ENCODE measurements around the gene TMEM100.

Gene TMEM100

DNA sequence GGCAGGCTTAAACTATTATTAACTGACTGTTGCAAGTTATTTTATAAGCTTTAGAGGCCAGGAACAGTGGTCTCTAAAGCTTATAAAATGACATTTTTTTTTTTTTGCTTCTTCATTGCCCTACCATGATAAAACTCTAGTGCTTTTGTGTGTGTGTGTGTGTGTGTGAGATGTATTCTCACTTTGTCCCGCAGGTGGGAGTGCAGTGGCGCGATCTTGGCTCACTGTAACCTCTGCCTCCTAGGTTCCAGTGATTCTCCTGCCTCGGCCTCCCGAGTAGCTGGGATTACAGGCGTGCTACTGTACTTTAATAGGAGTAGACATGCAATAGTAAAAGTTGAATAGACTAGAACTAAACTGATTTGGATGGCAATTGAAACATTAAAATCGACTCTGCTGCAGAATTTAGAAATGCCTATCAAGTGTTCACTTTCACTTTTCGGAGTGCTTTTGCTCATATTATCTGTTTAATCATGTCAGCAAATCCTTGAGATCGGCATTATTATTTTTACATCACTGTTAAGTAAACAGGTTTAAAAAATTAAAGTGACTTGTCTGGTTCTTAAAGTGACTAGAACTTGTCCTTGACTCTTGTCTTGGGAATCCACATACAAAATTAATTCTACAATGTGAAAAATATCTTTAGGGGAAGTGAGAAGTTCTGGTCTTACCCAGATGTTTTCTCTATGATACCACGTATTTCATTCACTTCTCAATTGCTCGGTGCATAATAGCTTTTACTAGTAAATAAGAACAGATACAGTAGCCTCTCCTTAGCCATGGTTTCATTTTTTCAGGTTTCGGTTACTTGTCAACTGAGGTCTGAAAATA is 19.8 kb upstream of the TMEM100 start:
- no peak for DNase-seq

DNA sequence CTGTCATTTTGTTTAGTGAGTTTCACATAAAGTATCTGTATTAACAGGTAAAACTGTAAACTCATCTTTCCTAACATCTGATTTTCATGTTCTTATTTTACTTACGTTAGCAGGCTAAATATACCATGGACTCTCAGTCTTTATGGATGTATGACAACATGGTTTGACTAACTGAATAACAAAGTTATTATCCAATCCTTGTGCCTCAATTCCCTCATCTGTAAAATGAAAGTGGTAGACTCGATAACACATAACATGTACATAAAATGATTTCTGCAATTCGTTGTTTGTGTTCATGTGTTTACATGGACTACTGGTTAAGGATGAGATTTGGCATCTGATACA is 18.7 kb upstream of the TMEM100 start:
- DNase-seq: no peak

DNA sequence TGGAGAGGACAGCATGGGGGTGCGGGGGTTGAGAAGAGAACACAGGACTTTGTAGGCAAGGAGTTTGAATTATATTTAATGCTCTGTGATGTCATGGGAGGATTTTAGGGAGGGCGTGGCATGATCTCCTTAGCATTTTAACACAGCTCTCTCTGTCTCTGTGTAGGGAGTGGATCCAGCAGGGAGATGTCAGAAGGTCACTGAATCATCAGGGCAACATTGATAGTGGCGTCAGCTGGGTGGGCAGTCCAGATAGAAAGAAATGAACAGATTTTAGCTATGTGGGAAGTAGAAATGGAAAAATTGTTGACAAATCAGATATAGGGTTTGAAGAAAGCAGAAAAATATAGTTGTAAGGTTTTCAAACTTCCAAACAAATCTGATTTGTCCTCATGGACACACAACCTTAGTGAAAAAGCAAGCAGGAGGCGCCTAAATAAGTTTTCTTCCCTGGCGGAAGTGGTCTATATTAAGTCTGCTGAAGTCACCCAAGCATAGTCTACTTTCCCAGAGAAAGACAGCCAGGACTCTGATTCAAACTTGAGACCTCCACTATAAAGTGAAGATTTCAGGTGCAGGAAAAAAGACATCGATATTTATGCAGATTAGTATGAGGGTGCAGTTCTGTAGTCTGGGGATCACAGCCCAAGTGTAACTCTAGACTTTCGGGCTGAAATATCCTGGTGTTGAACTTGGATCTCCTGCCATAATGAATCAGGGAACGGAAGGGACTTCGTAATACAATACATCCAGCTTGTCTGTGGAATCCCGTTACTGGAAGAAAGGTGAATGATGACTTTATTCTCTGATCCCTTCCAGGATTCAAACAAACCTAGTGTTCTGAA is 18.1 kb upstream of the TMEM100 start:
- no peak for DNase-seq

DNA sequence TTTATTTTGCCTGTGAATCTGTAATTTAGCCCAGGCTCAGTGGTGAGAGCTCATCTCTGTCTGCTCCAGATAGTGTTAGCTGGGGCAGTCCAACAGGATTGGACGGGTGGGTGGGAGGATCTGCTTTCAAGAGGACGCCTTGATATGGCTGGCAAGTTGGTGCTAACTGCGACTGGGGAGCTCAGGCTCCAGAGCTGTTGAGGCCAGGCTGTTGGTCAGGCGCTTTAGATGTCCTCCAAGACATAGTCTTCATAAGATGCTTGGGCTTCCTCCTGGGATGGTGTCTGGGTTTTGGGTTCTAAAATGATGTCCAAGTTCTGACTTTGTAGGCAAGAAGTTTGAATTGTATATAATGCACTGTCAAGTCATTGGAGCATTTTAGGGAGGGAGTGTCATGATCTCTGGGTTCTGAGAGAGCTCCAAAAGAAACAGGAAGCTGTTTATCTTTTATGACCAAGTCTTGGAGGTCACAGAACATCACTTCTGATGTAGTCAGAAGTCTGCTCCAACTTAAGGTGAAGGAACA is 15.4 kb upstream of the TMEM100 start:
- DNase-seq: no peak

DNA sequence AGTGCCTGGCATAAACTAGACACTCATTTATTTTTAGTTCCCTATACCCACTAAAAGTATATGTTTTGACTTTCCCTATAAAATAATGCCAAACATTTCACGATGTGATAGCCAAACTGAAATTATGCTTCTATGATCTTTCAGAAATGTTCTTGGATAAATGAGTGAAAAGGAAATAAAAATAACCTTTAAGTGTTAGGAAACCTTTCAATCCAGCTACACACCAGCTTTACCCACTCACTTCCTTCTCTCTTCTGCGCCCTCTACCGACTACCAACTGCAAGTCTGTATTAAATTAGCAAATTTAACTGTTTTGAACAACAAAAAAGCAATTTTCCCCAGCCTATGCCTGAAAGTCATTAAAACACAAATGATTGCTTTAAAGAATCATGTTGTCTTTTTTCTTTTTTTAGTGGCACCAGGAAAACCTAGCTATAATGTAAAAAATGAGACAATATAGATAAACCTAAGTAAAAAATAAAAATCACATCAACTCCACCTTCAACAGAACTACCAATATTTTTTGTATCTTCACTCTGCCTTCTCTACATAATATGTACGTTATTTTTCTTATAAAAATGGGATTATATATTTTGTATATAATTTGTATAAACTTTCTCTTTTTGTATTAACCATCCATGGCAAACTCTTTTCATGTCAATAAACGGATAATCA is 13.2 kb upstream of the TMEM100 start:
- no peak for DNase-seq

DNA sequence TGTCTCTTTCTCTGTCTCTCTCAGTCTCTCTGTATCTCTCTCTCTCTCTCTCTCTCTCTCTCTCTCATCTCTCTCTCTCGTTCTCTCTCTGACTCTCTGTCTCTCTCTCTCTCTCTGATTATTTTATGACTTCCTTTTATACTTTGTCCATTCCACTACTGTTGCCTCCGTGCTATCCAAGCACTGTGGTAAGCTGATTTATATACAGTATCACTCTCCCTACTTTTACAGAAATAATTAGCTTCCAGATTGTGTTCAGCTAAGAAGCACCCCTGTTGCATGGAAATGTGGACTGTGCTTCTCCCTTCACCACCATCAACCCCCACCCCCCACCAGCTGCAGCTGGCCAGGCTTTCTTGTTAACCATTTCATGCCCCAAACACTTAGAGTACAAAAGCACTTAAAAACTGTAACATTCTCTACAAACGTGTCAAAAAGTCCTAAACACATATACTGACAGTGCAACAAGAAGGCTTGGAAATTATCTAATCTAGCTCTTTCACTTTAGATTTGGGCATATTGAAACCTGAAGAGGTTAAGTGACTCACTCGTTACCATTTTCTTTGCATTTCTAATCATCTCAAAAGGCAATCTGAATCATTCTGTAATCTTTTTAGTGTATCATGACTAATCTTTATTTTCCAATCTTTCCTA is 11.6 kb upstream of the TMEM100 start:
- no peak for DNase-seq

DNA sequence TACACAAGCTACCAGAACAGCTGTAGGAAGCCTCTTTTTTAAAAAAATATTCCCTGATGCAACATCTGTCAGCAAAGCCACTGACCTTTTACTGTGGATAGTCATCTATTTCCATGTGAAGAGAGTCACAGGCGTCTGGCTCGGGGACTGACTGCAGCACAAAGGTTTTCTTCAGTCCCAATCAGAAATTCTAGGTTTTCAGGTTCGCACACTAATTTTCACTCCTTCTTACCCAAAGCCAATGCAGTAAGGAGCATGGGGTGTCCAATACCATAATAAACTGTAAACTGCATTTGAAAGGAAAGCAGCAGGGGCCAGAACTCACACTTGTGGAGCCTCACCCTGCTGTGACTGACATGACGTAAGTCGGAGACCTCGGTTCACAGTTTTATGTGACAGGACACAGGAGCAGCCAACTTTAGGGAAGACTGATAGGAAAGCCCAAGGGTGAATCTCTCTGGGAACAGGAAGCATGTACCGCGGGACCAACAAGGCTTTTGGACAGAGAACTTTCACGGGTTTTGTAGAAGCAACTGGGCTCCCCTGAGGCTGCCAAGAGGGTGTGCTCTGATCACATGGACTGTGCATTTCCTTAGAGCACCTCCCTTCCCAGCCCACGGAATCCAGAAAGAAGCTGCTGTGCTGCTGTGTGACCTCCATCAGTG is 9.1 kb upstream of the TMEM100 start:
- no peak for DNase-seq

DNA sequence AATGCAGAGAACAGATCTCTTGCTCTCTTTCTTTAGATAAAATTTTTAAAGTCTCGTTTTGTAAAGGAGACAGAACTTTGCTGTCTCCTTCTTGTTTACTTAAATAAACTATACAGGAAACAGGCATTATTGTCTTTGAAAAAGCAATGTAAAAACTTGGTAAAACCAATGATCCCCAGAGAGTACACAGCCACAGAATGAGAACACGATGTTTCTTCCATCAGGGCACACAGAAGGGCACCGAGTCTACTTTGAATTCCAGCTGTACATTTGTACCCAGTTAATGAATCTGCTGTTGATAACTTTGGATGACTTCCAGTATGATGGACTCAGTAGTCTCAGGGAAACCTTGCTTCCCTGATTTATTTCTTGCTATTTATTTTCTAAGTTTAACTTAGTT is 8.1 kb upstream of the TMEM100 start:
- no peak for DNase-seq

DNA sequence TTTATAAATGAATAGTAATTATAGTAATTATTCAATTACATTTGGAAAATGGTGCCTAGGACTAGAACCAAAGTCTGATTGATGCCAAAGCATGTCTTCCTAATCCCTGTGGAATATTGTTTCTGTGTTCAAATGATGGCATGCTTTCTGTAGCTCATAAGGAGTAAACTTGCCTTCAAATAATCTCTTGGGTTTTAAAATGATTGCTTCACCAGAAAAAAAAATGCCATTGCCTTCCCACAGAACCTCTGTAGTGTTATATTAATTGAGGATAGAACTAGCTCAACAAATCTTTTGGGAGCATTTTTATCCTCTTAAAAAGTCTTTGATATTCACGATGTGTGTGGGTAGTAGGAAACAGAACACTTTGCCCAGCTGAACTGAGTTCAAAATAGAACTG is 7.7 kb upstream of the TMEM100 start:
- DNase-seq: no peak

DNA sequence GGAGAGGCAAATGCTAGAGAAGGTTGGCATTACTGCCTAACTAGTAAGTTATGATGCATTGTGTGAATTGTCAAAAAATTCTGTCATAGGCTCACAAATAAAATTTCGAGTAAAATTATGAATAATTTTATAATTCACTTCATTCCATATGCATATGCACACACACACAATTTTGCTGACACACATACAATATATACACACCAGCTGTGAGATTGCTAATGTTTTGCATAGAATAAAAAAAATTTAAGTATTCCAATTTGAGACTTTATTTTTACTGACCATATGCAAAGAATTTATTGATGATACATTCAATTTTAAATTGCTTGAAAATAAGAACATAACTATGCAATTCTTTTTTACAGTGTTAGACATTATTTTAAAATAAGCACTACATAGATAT is 6.8 kb upstream of the TMEM100 start:
- DNase-seq: no peak

DNA sequence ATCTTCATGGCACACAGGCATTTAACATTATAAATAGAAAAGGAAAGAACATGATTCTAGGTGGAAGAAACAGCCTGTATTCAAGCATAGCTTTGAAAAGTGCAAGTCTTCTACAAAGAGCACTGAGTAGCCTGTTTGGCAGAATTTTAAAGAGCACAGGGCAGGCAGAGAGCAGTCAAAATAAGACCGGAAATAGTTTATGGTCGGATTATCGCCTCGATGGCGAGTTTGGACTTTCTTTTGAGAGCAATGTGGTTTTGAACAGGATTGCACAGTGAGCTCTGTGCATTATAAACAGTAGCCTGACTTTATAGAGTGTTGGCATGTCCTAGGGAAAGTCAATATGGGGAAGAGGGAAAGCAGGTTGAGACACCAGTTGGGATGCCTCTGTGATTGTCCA is 6.2 kb upstream of the TMEM100 start:
- DNase-seq: no peak

DNA sequence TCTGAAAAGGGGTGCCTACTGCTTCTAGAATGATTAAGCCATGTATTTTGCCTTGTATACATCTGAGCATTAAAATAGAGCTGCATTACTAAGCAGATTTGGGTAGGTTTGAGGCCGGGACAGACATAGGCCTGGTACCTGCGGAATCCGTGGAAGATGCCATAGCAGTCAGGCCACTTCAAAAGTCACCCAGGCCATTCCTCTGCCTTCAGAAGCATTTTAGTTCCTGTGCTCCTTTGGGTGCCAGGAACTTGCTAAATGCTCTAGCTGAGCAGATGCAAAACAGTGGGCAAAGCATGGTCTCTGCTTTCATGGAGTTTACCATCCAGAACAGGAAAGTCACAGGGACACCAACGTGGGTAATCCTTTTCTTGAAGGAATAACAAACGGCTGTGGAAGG is 5.7 kb upstream of the TMEM100 start:
- no peak for DNase-seq

DNA sequence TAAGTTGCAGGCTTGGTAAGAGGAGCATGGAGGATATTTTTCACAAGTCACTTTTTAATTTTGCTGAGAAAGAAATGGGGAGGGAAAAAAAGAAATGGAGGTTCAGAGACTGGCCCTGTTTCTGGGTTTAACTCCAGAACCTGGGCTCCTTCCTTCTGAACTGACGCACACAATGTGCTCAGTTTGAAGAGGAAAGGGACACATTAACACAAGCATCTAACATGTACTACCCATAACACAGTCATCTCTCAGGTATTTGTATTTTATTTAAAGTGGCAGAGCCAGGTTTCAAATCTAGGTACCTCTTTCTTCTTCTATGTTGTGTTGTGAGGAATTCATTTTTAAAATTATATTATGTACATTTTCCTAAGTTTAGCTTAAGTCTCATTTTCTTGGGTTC is 5.3 kb upstream of the TMEM100 start:
- DNase-seq: no peak

DNA sequence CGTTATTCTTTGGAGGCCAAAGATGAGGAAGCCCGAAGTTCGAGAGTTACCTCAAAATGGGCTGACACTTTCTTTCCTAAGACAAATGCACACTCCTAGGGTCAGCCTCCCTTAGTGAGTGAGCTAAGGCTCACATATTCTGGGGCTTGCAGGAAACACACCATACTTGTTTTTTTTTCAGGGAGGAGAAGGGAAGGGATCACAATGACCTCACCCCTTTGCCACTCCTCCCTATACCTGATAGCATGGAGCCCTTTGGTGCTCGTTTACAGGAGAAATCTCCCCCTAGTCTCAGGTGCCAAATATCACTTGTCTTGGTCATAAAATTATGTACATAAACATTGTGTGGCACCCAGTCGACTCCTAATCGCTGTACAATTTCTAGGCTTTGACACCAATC is 4.6 kb upstream of the TMEM100 start:
- no peak for DNase-seq

DNA sequence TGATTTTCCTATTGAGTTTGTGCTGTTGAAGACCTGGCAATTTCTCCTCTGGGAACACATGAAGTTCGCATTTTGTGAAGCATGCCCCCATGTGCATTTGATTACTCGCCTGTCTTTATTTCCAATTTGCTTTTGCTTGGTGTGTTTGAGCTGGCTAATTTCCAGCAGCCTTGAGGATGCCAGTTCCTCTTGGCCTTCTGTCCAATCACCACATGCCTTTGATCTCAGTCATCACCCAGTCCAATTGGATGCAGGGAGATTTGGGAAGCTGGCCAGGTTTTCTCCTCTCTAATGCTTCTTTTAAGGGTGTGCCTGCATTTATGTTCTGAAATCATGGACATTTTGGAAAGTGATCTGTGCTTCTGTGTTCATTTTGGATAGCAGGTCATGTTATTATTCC is 3.8 kb upstream of the TMEM100 start:
- no peak for DNase-seq

DNA sequence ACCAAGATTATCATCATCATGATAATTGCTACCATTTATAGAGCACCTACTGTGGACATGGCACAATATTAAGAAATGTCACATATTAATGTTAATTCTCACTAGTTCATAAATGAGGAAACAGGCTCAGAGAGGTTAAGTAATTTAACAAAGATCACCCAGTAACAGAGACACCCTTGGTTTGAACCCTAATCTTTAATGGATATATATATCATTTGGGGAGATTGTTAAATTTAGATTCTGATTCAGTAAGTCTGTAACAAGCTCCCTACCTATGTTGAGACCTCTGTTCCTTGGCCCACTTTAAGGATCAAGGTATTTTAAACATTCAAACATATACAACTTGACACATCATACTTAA is 804 bp upstream of the TMEM100 start:
- DNase-seq: no peak

DNA sequence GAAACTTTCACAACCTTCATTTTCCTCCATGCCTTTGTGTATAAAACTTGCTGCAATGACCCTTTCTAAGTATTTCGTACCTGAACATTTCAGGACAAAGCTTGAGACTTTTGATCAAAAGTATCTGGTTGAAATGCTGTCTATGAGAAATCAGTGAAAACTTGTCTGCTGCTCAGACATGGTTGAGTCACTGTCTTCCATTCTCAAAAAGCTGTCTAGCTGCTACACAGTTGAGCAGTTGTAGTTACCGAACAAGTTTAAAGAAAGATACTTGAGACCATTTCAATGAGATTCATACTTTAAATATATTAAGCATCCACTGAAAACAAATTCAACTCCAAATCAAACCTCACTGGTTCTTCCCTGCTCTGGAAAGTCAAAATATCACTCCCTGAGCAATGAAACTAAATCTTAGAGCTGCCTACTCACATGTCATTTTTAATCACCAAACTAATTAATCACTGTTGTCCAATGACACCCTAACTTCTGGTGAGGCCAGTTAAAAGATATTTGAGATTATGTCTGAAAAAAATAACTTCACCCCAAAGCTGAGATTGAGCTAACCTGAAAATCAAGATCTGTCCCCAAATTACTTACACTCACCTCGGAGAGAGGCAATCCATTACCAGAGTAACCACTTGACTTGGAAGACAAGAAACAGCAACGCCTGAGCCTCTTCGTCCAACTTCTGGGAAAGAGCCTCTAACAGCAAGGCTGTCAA is 488 bp downstream of the TMEM100 start:
- no peak for DNase-seq

DNA sequence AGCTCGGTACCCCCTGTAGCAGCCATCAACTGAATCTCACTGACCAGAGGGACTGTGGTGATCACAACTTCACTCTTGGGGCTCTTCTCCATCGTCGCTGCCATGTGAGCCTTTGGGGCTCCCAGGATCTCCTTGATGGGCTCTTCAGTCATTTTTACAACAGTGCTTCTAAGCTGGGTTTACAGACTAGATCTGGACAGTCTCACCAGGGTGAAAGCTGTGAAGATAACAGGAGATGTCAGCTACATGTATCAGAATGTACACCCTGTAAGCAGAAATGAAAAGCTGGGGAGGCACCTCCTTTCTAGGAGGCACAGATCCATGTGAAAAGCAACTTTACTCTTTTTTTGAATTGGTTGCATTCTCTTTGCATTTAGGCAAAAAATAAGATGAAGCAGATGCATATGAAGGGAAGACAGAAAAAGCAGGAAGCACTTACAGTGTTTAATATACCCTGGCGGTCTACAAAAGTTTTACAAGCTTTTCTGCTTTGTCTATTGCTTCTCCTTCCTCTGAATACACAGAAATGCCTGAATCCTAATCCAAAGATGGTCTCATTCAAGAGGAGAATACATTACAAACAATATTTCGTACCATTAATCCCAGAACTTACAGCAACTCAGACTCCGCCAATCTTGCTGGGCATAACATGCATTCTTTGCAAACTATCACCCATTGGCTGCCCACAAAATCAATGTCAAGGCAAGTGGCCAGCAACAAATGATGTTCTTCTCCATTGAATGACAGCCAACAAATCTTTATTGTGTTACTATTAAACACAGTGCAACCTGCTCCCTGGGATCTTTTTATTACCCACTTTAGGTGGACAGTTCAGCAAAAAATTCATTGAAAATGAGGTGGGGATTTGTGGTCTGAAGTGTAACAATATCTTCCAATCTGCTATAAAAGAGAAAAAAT is 1.5 kb downstream of the TMEM100 start:
- no peak for DNase-seq

DNA sequence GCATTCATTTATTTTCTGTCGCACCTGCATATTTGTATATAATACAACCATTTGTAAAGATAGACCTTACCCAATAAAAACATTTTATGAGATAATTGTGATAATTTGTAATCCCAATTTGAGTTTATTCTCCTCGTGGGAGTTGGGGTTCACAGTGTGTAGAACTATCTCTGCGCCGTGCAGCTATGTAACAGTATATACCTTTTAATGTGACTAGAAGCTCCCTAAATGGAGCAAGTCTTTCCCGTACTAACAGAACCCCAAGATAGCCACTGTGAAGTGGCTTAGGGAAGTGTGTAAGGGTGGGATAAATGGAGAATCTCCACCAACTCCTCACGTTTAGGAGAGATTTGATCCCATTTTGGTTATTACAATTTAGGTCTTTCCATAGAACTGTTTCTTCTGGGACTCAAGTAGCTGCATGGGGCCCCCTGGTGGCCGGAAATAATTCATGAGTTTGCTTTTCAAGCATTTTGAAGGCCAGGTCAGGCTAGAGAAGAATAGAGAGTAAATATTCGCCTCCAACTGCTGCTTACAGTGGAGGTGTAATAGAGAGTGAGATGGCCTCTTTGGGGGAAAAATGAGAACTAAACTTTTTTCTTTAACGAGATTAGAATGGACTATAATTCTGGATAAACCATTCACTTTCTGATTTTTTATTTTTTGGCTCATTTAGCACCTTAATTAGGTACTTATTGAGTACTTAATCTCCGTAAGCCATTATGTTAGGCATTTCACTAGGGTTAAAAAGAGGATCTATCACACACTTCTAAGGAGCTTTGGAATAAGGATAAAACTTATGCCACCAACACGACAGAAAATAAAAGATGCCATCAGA is 4.5 kb downstream of the TMEM100 start:
- DNase-seq: peak; percentile 40

DNA sequence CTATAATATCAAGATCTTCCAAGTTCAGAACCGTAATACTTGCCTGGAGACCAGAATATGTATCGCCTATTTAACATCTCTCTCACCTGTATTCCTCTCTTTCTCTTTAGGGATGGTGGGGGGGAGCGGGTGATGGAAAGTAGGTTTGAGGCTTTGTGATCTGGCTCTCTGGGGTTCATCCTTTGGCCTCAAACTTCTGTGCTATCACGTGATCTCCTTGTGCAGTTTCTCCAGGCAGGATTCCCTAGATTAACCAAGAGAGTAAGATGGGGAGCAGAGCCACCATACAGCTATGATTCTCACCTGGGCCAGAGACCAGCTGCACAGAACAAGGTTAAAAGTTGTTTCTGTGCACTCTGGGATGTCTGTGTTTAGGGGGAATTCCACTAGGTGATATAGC is 5.2 kb downstream of the TMEM100 start:
- no peak for DNase-seq
